Activated CD8-positive, alpha-beta memory T cell treated with anti-CD3 and anti-CD28 coated beads for 24 hours (primary cell): ENCODE measurements around the gene CNKSR3.
A peak's percentile ranks its signal among the peaks of the same experiment; 100 is the strongest.
"Not testable (repeated sequence)": the region's sequence is repeated elsewhere in the genome, so short reads cannot be mapped to it uniquely, and the experiment has no call there.

ENCODE experiments used
- DNase-seq: peaks from one replicate; pipeline ENCODE4 v3.0.0-alpha.2; 2020

Gene CNKSR3

GRCh38 chr6:154526996-154527395 lies 16.5 kb upstream of the CNKSR3 start:
- DNase-seq, result no peak

DNA sequence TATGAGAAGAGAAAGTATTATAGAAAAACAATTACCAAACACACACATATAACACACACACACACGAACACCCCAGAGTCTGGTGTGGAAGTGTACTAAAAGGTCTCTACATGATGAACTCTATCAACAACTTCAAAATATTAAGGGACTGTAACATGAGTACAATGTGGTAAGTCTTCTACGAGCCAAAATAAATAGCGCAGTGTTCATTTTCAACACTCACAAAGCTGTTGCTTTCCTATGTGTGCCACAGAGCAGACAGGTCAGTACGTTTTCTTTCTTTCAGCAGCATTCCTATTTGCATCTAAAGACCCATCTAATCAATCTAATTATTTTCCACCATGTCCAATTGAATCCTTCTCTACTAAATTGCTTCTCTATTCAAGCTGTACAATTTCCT lies 12.1 kb upstream of the CNKSR3 start:
- DNase-seq, result no peak

- DNase-seq, result no peak
Measured at GRCh38 chr6:154521412-154521811, 10.9 kb upstream of the CNKSR3 start.

- no peak for DNase-seq
Measured at GRCh38 chr6:154520280-154520679, 9.8 kb upstream of the CNKSR3 start.

GRCh38 chr6:154518396-154518795 lies 7.9 kb upstream of the CNKSR3 start:
- no peak for DNase-seq

DNA sequence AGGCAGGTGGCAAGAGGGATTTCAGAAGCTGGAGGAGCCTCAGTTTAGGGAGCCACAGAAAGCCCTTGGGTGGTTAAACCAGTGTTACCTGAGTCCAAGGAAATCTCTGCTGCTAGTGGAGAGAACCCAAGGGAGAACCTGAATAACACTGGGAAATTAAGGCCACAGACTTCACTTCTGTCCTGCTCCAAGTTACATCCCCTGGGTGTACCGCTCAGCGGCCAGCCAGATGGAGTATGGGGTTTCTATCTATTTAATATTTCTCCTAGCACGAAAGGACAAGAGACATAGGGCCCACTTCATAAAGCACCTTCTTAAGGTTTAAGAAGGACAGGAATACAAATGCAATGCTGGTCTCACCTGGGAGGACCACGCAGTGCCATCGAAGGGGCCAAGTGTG lies 5.8 kb upstream of the CNKSR3 start:
- DNase-seq, result no peak

DNA sequence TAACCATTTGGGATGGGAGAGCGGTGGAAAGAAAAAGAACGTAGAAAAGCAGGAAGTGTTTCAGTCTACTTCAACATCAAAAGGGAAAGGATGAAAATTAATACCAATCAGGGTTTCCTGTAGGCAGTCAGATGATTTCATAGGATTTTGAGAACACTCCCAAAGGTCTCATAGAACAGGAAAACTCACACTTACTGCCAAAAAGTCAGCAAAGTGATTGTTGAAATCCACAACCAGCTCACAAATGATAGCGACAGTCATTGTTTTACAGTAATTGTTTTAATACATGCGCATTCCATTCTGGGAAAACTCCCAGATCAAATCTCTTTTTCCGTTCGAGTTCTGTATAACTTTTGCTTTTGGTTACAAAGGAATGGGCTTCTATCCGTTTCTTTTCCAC lies 5.3 kb upstream of the CNKSR3 start:
- no peak for DNase-seq

GRCh38 chr6:154515076-154515475 lies 4.6 kb upstream of the CNKSR3 start:
- not testable (repeated sequence) for DNase-seq

DNA sequence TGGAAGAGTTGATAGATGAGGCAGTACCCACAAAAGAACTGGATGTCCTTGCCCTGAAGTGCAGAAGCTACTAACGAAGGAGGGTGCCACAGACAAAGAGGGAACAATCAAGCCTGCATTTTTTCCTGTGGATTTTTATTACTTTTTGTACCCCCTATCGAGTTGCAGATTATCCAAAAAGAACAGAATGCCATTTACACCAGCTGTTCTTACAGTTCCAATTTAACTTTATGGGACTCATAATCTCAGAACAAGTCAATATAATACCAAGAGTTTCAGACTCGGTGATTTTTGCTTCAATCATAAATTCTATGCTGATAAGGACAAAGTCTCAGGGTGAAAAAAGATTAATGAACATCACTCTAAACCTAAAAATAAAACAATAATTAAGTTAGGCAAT lies 4.0 kb upstream of the CNKSR3 start:
- no peak for DNase-seq

DNA sequence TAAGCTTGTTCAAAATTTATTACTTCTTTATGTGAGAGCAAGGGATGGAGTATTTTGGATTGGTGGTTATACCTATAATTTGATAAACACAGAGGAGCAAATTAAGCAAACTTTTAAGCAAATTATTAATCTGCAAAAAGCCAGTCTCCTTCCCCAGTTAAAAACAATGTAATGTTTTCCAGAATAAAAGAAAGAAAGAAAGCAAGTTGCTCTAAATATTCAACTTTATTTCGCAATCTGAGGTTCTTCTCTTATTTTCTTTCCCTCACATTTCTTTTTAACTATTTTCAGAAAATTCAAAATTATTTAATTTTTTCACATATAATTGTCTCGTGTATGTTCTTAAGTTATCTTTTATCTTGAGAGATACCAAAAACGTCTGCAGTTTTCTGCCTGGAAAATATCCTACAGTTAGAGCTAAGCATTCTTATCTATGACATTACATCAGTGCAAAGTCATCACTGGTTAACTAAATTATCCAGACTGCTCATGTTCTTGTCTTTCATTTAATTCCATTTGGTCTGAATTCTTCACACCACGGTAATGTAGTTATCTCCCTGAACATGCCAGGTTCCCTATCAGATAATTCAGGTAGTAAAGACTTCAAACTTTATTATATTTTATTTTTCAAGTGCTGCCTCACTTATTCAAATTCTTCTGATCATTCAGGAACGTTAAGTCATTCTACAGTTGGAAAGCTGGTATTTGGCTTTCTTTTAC lies 3.3 kb upstream of the CNKSR3 start:
- DNase-seq, result no peak

DNA sequence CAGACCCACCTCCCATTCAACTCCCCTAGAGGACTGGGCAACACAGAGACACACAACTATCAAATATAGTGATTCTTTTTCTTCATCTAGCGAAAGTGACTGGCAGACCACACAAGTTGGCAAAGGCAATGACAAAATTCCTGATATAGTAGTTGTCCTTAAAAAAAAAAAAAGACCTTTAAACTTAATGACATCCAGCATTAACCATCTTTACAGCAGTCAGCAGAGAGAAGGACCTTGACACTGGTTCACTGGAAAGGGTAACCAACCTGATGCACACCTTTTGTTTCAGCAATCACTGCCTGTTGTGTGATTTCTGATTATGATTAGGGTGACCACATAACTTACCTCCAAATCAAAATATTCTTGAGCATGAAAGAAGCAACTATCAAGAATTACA lies 1.7 kb upstream of the CNKSR3 start:
- DNase-seq, result no peak

DNA sequence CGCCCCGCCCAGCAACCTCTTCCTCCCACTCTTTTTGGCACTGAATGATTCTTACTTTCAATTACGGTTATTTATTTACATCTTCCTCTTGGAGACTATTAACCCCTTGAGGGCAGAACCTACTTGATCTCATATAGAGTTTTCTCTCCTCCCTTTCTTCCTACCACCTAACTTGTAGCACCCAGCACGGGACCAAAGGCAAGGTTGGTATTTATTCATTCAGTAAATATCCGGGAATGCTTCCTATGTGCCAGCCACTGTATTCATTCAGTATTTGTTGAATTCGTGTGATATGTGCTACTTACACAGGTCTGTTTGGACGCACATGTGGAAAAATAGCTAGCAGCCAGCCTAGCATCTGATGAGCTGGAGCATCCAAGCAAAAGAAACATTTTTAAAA lies 1.3 kb upstream of the CNKSR3 start:
- DNase-seq, result no peak

GRCh38 chr6:154509421-154510143 lies 903 bp downstream of the CNKSR3 start:
- peak; percentile 62 for DNase-seq

GRCh38 chr6:154508573-154509375 lies 1.7 kb downstream of the CNKSR3 start:
- no peak for DNase-seq

DNA sequence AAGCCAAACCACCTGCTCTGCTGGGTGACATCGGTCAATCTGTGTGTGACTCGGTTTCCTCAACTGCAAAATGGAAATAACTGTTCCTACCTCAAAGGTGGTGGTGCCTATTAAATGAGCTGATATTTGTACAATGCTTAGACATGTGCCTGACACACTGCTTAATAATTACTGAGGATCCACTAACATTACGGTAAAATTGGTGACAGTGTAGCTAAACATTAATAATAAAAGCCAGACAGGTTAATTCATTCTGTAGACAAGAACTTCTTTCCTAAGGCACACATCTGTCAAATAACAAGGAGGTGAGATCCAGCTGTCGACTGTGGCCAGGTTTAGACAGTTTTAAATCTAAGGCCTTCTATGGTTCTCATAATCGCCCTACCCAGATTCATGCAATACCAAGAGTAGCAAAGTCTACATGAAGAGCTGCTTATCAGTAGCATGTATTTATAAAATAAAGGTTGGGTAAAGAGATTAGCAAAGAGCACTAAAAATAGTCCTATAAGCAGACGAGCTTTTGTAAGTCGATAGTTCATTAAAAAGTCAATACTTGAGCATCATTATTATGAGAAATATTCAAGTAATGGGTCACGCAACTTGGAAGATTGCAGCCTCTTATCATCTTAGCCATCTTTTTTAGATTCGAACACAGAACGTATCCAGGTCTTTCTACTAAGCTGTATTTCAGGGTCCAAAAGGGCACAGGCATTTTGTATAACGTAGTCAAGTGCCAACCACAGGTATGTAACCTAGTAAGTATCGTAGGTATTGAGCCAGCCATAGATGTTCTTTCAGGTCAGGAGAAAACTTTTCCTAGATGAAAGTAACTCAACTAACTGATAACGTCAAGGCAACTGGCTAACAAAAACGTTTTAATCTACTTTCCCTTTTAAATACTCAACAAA lies 3.2 kb downstream of the CNKSR3 start:
- no peak for DNase-seq

- no peak for DNase-seq
Measured at GRCh38 chr6:154506582-154506981, 3.9 kb downstream of the CNKSR3 start.

DNA sequence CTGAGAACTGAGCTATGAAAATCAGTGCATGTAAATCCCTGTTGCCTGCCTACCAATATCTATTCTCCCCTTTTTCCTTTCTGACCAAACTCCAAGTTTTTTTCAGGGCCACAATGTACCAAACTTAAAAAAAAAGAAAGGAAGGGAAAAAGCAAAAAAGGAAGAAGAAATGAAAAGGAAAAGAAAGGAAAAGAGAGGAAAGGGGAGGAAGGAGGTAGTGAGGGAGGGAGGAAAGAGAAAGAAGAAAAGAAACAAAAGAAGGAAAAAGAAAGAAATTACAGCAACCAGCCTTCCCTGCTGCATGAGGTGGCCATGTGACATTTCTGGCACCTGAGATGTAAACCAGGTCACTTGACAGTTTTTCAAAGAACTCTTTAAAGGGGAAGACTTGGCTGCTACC lies 4.4 kb downstream of the CNKSR3 start:
- DNase-seq, result no peak

DNA sequence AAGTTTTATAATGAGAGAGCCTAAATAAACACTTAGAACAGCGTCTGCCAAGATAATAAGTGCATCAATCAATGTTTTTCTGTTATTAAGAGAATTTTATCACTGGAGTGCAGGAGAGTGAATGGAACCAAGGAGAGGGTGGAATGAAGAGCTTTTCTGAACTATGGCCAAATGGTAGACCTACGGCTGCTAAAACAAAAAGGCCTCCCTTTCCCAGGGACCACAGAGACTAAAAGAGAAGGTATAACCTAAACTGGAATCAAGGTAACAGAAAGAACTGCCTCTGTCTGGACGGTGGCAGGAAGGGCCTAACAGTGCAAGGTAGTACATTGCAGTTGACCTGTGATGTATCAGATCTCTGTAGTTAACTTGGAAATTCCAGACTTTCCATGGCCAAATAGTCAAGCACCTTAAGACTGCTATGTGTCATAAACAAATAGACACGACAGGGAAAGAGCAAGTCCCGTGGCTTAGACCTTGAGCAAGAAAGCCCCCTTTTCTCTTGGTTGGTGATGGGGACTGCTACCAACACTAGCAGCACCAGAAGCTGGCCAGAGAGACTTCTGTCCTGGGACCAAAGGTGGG lies 5.5 kb downstream of the CNKSR3 start:
- no peak for DNase-seq

DNA sequence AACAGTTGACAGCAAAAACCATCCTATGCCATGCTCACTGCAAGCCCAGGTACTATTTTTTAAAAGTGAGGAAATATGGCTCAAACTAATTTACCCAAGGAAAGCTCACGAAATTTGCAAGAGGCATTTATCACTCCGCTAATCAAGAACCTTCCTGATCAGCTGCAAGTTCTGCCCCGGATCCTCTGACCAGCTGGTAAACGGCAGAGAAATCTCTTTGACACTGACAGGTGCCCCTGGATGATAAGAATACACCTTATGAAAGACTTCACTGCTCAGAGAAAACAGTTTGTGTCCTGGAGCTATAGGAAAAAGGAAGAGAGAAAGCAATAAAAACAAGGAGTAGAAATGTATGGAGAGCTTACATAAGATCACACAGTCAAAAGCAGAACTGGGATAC lies 6.4 kb downstream of the CNKSR3 start:
- DNase-seq, result no peak

DNA sequence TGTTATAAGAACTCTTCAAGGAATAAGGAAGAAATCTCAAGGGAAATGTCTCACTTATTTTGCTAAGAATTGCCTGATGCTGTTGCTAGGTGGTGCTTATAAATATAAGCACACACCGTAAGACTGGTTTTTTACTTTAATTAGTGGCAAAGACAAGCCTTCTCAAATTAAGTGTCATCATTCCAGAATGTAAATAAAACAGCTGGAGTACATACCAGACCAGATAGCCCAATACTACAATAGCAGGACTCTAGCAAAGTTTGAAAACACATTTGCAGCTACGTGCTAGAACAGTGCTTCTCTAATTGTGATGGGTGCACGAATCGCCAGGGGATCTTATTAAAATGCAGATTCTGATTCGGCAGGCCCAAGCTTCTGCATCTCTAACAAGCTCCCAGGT lies 6.8 kb downstream of the CNKSR3 start:
- DNase-seq, result no peak

DNA sequence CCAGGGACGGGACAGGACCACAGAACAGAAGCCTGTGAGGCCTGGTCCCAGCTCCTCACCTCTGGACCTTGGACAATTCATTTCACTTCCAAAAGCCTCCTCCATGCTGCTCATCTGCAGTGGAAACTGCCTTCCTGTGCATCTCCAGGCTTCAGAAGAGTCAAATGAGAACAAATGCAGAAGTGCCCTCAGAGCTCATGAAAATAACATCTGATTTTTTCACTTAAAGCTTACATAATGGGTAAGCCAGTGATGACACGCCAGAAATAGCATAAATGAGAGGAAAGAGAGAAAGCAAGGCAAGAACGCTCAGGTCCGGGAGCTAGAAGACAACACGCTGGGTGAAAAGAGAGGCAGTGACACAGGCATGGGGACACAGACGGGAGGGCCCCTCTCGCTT lies 7.9 kb downstream of the CNKSR3 start:
- no peak for DNase-seq

- DNase-seq, result no peak
Measured at GRCh38 chr6:154501578-154501868, 9.0 kb downstream of the CNKSR3 start.
